Testis (tissue), 5 donors: ENCODE results near the gene WTAP. TPM values are rescaled to one million over a fixed set of nuclear protein-coding genes. Genes with fewer than 3 reads are reported as not detected.

Source experiments
- DNase-seq: peaks from one replicate; pipeline ENCODE4 v3.0.0-alpha.2; 2019
- H3K27ac ChIP-seq, 2 donors: fragments of 200-600 bp; sonication (generic); one replicate each; pipeline ENCODE4 v1.5.1; 2019
- H3K27me3 ChIP-seq: fragments of 200-600 bp; sonication (generic); one replicate; pipeline ENCODE4 v1.5.1; 2019
- H3K36me3 ChIP-seq: fragments of 200-600 bp; sonication (generic); one replicate; pipeline ENCODE4 v1.5.1; 2017; ENCODE audit warnings: low read depth; ENCODE audit errors: missing control alignments
- H3K4me1 ChIP-seq: fragments of 200-600 bp; sonication (generic); one replicate; pipeline ENCODE4 v1.5.1; 2019
- H3K4me3 ChIP-seq, 2 donors: fragments of 200-600 bp; sonication (generic); one replicate each; pipeline ENCODE4 v1.5.1; 2017 to 2019
- H3K9me3 ChIP-seq: fragments of 200-600 bp; sonication (generic); one replicate; pipeline ENCODE4 v1.5.1; 2017
- CTCF ChIP-seq, 3 experiments: fragments of 450-650 bp in 2 of 3; fragments of 200-600 bp in 1 of 3; sonication (generic) in 1 of 3; IDR thresholded peaks; one replicate each; pipeline ENCODE4 v1.5.1; 2016 to 2019; ENCODE audit warnings: antibody characterized with exemption in 3 of 3, mild to moderate bottlenecking in 2 of 3, moderate library complexity in 1 of 3
- POLR2A ChIP-seq: fragments of 450-650 bp; IDR thresholded peaks from one replicate; pipeline ENCODE4 v1.6.1; 2017; ENCODE audit warnings: antibody characterized with exemption, mild to moderate bottlenecking, moderate library complexity
- WGBS, 2 donors: methylation state at CpG; one replicate each; pipeline ENCODE4 v1.1.5; 2018; 5-methylcytosine and 5-hydroxymethylcytosine counted together
- intact Hi-C: fragments of 100-400 bp; cut with DNase I; formaldehyde crosslinking; loops from one replicate; pipeline ENCODE4 v1.15.1; 2023; ENCODE audit warnings: low total_unique reads
- long read RNA-seq, 2 donors: transcript quantifications; one replicate each; lab custom pipeline, GENCODE V29; 2026
- polyA plus RNA-seq: library from polyadenylated mRNA; stranded (reverse); fragments of 350-450 nt; fragmentation: Illumina TruSeq; extraction: RNeasy Lipid Tissue Mini Kit (QIAGEN cat#74804); gene quantifications from one replicate; pipeline ENCODE4 v1.2.3, GENCODE V29; 2014; ENCODE audit warnings: low read depth, low replicate concordance; ENCODE audit not compliant: insufficient read depth
- total RNA-seq, 2 donors: library from RNA; depleted of rRNA; stranded (reverse); fragments of >200 nt; gene quantifications; one replicate each; pipeline ENCODE4 v1.2.3, GENCODE V29; 2016

Gene WTAP
- total RNA-seq (10 to 100 TPM; 88.0 to 91.2 TPM), polyA plus RNA-seq (76.7 TPM)
- long read RNA-seq, donor 1, transcript WTAP-206 (8 exons, 2,109 nt): minor isoform, 5 of 138 reads
- long read RNA-seq, donor 1, transcript WTAP-201 (6 exons, 1,622 nt): major isoform, 25 of 138 reads
- long read RNA-seq, donor 1, partial matches to known transcripts: 101 of 138 reads
- long read RNA-seq, donor 1, other reads (novel, unspliced or antisense): 0 of 138 reads
- long read RNA-seq, donor 2, transcript WTAP-206 (8 exons, 2,109 nt): minor isoform, 5 of 53 reads
- long read RNA-seq, donor 2, transcript WTAP-202 (8 exons, 3,656 nt): minor isoform, 5 of 53 reads
- long read RNA-seq, donor 2, transcript WTAP-201 (6 exons, 1,622 nt): major isoform, 17 of 53 reads
- long read RNA-seq, donor 2, partial matches to known transcripts: 24 of 53 reads
- long read RNA-seq, donor 2, other reads (novel, unspliced or antisense): 0 of 53 reads

- no peaks in the 10 kb centered on the region for H3K9me3 ChIP-seq
- H3K4me1 ChIP-seq: peaks cover 20% of the 10 kb centered on the region
- H3K27me3 ChIP-seq: no peaks in the 10 kb centered on the region
- peak within 1 kb of the TSS; percentile 91 to 97 for H3K4me3 ChIP-seq
- intact Hi-C loops: loop anchor here (5.0 kb wide), 1 partner anchor 35 kb away; the partner anchor contains the start of gene SOD2
- H3K36me3 ChIP-seq: no peaks in the 10 kb centered on the region
- peak within 1 kb of the TSS; percentile 98 to 99 for H3K27ac ChIP-seq
- TF ChIP-seq POLR2A (peak; percentile 63), CTCF (IDR thresholded peaks at IDR 0.05) (peak in 1 of 3 experiments; percentile 18)
- WGBS, 2 donors: 0% methylated on average over 32 of the region's 93 CpGs; no CpG with 5 or more reads in 1 of the 2 donors
- DNase-seq: peak; percentile 97
Measured at GRCh38 chr6:159726918-159727716, at the start of gene WTAP. Gene WTAP (plus strand): TSS chr6:159727506. CDS start chr6:159736266, 8,760 bp downstream.

GRCh38 chr6:159677506-159678165 is 49.7 kb upstream of the WTAP start:
- WGBS, 2 donors: 91 to 96% methylated on average over 5 of the region's 5 CpGs
- TF ChIP-seq POLR2A (no peak), CTCF (IDR thresholded peaks at IDR 0.05) (no peak)
- Histone ChIP-seq H3K9me3 (no peaks in the 10 kb centered on the region), H3K4me3 (no peak overlapping the region), H3K27me3 (no peaks in the 10 kb centered on the region), H3K27ac (no peak overlapping the region), H3K36me3 (no peaks in the 10 kb centered on the region), H3K4me1 (no peaks in the 10 kb centered on the region)
- intact Hi-C loops: no loop called here
- DNase-seq: no peak

GRCh38 chr6:159678574-159678973 is 48.7 kb upstream of the WTAP start:
- no peak overlapping the region for H3K4me3 ChIP-seq
- no peaks in the 10 kb centered on the region for H3K27me3 ChIP-seq
- H3K36me3 ChIP-seq: no peaks in the 10 kb centered on the region
- 86 to 95% methylated on average over 3 of the region's 3 CpGs for WGBS, 2 donors
- TF ChIP-seq CTCF (IDR thresholded peaks at IDR 0.05) (no peak), POLR2A (no peak)
- no peak overlapping the region for H3K27ac ChIP-seq
- DNase-seq: no peak
- H3K4me1 ChIP-seq: no peaks in the 10 kb centered on the region
- intact Hi-C loops: no loop called here
- no peaks in the 10 kb centered on the region for H3K9me3 ChIP-seq

GRCh38 chr6:159679091-159680077 is 47.9 kb upstream of the WTAP start:
- Histone ChIP-seq H3K9me3 (no peaks in the 10 kb centered on the region), H3K27me3 (no peaks in the 10 kb centered on the region), H3K27ac (no peak overlapping the region), H3K4me3 (no peak overlapping the region), H3K4me1 (no peaks in the 10 kb centered on the region), H3K36me3 (no peaks in the 10 kb centered on the region)
- 86 to 89% methylated on average over 5 of the region's 5 CpGs for WGBS, 2 donors
- DNase-seq: no peak
- intact Hi-C loops: no loop called here
- TF ChIP-seq POLR2A (no peak), CTCF (IDR thresholded peaks at IDR 0.05) (no peak)
